ENCODE measurements around the gene LHX3.

DNA sequence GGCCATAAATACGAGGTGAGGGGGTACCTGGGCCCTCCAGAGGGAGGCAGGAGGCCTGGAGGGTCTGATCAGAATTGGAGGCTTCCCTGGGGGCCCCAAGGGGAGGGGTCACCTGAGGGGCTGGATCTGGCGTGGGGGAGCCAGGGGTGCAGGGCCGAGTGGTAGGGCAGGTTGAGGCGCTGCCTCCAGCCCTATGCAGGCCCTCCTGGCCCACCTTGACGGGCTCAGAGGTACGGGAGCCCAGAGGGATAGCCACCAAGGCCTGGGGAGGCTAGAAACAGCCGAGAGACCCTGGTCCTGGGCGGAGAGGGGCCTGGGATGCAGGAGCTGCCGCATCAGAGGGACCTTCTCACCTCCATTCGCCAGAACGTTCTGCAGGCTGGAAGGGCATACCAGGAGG, 24.3 kb downstream of the LHX3 start:
- TF ChIP-seq, protein P1, sequence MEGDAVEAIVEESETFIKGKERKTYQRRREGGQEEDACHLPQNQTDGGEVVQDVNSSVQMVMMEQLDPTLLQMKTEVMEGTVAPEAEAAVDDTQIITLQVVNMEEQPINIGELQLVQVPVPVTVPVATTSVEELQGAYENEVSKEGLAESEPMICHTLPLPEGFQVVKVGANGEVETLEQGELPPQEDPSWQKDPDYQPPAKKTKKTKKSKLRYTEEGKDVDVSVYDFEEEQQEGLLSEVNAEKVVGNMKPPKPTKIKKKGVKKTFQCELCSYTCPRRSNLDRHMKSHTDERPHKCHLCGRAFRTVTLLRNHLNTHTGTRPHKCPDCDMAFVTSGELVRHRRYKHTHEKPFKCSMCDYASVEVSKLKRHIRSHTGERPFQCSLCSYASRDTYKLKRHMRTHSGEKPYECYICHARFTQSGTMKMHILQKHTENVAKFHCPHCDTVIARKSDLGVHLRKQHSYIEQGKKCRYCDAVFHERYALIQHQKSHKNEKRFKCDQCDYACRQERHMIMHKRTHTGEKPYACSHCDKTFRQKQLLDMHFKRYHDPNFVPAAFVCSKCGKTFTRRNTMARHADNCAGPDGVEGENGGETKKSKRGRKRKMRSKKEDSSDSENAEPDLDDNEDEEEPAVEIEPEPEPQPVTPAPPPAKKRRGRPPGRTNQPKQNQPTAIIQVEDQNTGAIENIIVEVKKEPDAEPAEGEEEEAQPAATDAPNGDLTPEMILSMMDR (IDR thresholded peaks at IDR 0.05; ENCODE audit: low read depth, low read length): no peak
- TF ChIP-seq, protein P2, sequence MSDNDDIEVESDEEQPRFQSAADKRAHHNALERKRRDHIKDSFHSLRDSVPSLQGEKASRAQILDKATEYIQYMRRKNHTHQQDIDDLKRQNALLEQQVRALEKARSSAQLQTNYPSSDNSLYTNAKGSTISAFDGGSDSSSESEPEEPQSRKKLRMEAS (IDR thresholded peaks at IDR 0.05; ENCODE audit: low read depth, low read length): no peak
- TF ChIP-seq POLR2A (IDR thresholded peaks at IDR 0.05; ENCODE audit: extremely low read depth, insufficient read length): no peak

Data from NB4 (cell line).